GM21367 (cell line): ENCODE data around the gene EMILIN3.
"Not testable (repeated sequence)": the region's sequence is repeated elsewhere in the genome, so short reads cannot be mapped to it uniquely, and the experiment has no call there.

Source experiments
- ATAC-seq: cut with Tn5 transposase; IDR thresholded peaks from one replicate; pipeline ENCODE4 v1.9.1; 2021; ENCODE audit not compliant: unreplicated experiment

The EMILIN3 gene

GRCh38 chr20:41320441-41320840, 46.2 kb downstream of the EMILIN3 start:
- no peak for ATAC-seq

DNA sequence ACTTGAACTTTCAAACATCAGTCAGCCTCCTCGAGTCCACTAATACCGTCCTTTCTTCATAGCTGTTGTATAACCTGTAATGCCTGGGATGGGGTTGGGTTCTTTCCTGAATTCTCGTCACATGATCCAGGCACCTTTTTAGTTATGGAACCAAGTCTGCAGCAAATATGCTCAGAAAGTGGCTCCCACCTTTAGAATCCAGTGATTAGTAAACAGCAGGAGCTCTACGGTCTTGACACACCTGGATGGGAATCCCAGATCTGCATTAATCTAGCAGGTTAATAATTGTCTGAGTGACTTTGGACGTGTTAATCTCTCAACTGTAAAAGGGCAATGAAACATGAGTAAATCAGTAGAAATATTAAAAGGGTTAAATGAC, 48.4 kb downstream of the EMILIN3 start:
- no peak for ATAC-seq

DNA sequence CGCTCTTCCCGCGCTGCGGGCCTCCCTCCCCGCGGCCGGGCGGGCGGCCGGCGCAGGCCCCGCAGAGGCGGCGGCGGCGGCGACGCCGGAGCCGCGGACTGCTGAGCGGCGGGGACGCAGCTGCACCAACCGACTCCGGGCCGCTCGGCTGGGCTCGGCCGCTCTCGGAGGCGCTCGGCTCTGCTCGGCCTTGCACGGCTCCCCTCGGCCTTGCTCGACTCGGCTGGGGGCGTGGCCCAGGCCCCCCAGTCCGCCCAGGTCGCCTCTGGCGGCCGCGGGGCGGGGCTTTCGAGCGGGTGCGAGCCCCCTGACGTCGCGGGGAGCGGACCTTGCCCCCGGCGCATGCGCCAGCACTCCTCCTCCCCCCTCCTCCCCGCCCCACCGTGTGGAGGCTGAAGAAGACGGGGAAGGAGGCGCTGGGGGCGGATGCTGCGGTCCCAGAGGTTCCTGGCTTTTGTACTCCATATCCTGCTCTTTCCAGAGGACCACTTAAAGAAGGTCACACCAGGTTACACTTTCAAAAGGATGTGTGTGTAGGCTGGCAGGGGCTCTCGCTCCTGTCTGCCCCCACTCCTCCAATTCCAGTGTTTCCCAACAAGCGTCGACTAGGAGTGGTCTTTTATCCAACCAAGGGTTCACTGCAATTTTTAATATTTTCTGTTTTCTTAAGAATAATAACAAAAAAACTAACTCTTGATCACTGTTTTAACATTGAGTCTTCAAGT, 48.9 kb downstream of the EMILIN3 start, which contains the start of gene ZHX3:
TSS of gene ZHX3 (minus strand) at position 186 of the 725 bp plus-strand sequence. CDS start 112,815 bp downstream, outside the sequence.
- peak; percentile 90 for ATAC-seq

DNA sequence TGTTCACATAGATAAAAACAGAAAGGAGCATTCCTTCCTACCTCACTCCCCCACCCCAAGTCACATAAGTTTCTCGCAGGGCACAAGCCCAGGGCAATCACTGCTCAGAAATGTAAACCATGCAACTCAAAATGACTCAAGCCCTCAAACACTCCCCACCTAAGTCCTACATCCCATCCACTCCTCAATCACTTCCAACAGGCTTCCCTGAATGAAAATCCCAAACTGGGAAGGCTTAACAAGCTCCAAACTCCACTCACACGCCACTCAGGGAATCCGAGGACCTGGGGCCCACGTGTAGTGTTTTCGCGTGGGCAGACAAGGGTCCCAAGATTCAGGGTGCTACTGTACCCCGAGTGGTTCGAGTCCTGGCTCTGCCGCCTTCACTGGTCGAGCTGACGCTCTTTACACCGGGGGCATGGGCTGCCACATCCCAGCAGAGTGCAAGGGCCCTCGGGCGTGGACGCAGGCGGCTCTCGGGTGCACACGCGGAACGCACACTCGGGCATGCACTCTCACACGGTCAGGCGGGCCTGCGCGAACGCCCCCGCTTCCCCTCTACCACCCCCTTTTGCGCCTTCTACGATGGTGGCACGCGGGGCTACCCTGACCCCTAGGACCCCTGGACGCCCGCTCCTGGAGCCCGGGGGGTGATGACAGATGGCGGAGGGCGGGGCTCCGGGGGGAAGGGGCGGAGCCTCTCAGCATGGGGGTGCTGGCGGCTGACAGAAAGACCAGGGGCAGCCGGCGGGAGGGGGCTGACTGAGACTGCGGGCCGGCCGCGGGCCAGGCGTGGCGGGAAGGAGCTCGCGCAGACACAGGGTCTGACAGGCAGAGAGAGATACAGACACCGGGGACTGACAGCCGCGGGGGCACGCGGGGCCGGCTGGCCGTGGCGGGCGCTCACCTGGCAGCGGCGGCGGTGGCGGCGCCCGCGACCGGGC, 49.7 kb downstream of the EMILIN3 start:
- ATAC-seq: peak; percentile 47

- ATAC-seq: no peak
Measured at GRCh38 chr20:41316051-41316450, 50.6 kb downstream of the EMILIN3 start.

DNA sequence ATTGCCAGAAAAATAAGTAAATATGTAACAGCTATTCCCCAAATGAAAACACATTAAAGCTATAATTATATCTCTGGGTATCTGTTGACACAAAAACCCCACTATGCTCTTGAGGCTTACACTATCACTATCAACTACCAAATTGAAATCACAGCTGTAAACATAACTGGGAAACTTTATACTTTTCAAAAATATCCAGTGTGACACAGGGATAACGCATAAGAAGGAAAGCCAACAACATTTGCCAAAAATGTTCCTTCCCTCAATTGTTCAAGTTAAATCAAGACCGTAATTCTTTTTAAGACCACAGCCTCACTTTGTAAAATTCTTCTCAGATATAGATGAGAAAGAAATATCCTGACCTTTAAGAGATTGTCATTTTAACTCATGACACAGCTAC, 52.2 kb downstream of the EMILIN3 start:
- ATAC-seq: no peak

DNA sequence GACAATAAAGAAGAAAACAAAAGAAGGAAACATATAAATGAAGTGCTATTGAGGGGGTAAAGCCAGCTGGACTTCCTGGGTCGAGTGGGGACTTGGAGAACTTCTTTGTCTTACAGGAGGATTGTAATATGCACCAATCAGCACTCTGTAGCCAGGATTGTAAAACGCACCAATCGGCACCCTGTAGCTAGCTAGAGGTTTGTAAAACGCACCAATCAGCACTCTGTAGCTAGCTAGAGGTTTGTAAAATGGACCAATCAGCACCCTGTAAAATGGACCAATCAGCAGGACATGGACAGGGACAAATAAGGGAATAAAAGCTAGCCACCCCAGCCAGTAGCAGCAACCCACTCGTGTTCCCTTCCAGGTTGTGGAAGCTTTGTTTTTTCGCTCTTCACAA, 54.6 kb downstream of the EMILIN3 start:
- ATAC-seq: not testable (repeated sequence)
